Stimulated activated CD8-positive, alpha-beta memory T cell treated with anti-CD3 and anti-CD28 coated beads, Interleukin-7, amount 100 ng/mL, for 48 hours (primary cell): ENCODE results near the gene HS2ST1.
"Not testable (repeated sequence)": the region's sequence is repeated elsewhere in the genome, so short reads cannot be mapped to it uniquely, and the experiment has no call there.

Source experiments
- DNase-seq, 2 donors: peaks; one replicate each; pipeline ENCODE4 v3.0.0-alpha.2; 2020; ENCODE audit warnings: low read depth in 1 of 2; ENCODE audit errors: extremely low read depth in 1 of 2

HS2ST1 gene

GRCh38 chr1:87004857-87005256 is 90.4 kb downstream of the HS2ST1 start:
- no peak for DNase-seq

GRCh38 chr1:87007323-87007722 is 92.9 kb downstream of the HS2ST1 start:
- no peak for DNase-seq

GRCh38 chr1:87013385-87013784 is 99.0 kb downstream of the HS2ST1 start:
- not testable (repeated sequence) for DNase-seq

GRCh38 chr1:87017998-87018672 is 103.7 kb downstream of the HS2ST1 start:
- no peak for DNase-seq

GRCh38 chr1:87023326-87023725 is 108.9 kb downstream of the HS2ST1 start:
- no peak for DNase-seq

- DNase-seq = no peak
Observed at GRCh38 chr1:87024936-87025540, 110.6 kb downstream of the HS2ST1 start.

GRCh38 chr1:87027561-87027960 is 113.1 kb downstream of the HS2ST1 start:
- DNase-seq = not testable (repeated sequence)

- no peak for DNase-seq
Observed at GRCh38 chr1:87028576-87028975, 114.1 kb downstream of the HS2ST1 start.

GRCh38 chr1:87030740-87031690 is 116.6 kb downstream of the HS2ST1 start:
- no peak for DNase-seq

GRCh38 chr1:87034351-87034750 is 119.9 kb downstream of the HS2ST1 start:
- DNase-seq = no peak

- no peak for DNase-seq
Observed at GRCh38 chr1:87039096-87039495, 124.7 kb downstream of the HS2ST1 start.

- no peak for DNase-seq
Observed at GRCh38 chr1:87042111-87042811, 127.8 kb downstream of the HS2ST1 start.

- no peak for DNase-seq
Observed at GRCh38 chr1:87044424-87044823, 130.0 kb downstream of the HS2ST1 start.

- DNase-seq = no peak
Observed at GRCh38 chr1:87044840-87045239, 130.4 kb downstream of the HS2ST1 start.

- DNase-seq = peak in 1 of 2 donors; percentile 59
Observed at GRCh38 chr1:87045761-87046304, 131.4 kb downstream of the HS2ST1 start.

GRCh38 chr1:87046951-87047350 is 132.5 kb downstream of the HS2ST1 start:
- no peak for DNase-seq

- no peak for DNase-seq
Observed at GRCh38 chr1:87048237-87048636, 133.8 kb downstream of the HS2ST1 start.

- no peak for DNase-seq
Observed at GRCh38 chr1:87051965-87052364, 137.5 kb downstream of the HS2ST1 start.

- DNase-seq = no peak
Observed at GRCh38 chr1:87052400-87052799, 138.0 kb downstream of the HS2ST1 start.

GRCh38 chr1:87052961-87053360 is 138.5 kb downstream of the HS2ST1 start:
- no peak for DNase-seq

GRCh38 chr1:87053446-87053845 is 139.0 kb downstream of the HS2ST1 start:
- DNase-seq = no peak
